Endothelial cell of umbilical vein (primary cell): ENCODE data around the gene MED29. TPM values are rescaled to one million over a fixed set of nuclear protein-coding genes. Genes with fewer than 3 reads are reported as not detected.
"Not testable (repeated sequence)": the region's sequence is repeated elsewhere in the genome, so short reads cannot be mapped to it uniquely, and the experiment has no call there.

Source experiments
- BruUV-seq: library from RNA; stranded (reverse); fragments of 400-500 nt; replicated peaks from 2 replicates; lab custom pipeline; 2021; lab: Mats Ljungman, UMichigan
- CTCF ChIA-PET: fragments of 300-600, 350-600 bp; sonication (Branson Sonifier 250); formaldehyde crosslinking; loops from one replicate; lab custom pipeline; 2021; ENCODE audit warnings: antibody characterized with exemption, inconsistent platforms; lab: Charles Lee
- POLR2A ChIA-PET: fragments of 300-600, 350-600 bp; sonication (Branson Sonifier 250); formaldehyde crosslinking; loops from one replicate; lab custom pipeline; 2021; ENCODE audit warnings: antibody characterized with exemption, inconsistent platforms; lab: Charles Lee
- DNase-seq: peaks from one replicate; pipeline ENCODE4 v3.0.0-alpha.2; 2011; ENCODE audit warnings: low read depth, low spot score
- FAIRE-seq: peaks from 2 replicates; lab custom pipeline; 2011; peaks lifted over from hg19 to GRCh38; lab: Jason Lieb, UNC
- H2AFZ ChIP-seq: 2 replicates; pipeline ENCODE4 v1.6.0; 2012; ENCODE audit warnings: low read depth, low read length, control low read depth, inconsistent platforms
- H3K27ac ChIP-seq: 2 replicates; pipeline ENCODE4 v1.5.1; 2011; ENCODE audit warnings: low read depth, mild to moderate bottlenecking, control low read depth, low read length, moderate library complexity; ENCODE audit not compliant: insufficient read depth
- H3K27me3 ChIP-seq, 2 experiments: 2 replicates each; pipeline versions ENCODE4 v1.6.0 to v1.6.1; 2011; ENCODE audit warnings: low read length in 2 of 2, mixed read lengths in 1 of 2; ENCODE audit not compliant: control insufficient read depth in 2 of 2, insufficient read depth in 2 of 2
- H3K36me3 ChIP-seq, 2 experiments: 2 replicates in 1 of 2; 3 replicates in 1 of 2; pipeline ENCODE4 v1.5.1; 2011; ENCODE audit warnings: low read length in 2 of 2, mild to moderate bottlenecking in 1 of 2, moderate library complexity in 1 of 2; ENCODE audit not compliant: control insufficient read depth in 2 of 2, insufficient read depth in 2 of 2; ENCODE audit errors: extremely low read depth in 1 of 2
- H3K4me1 ChIP-seq: 3 replicates; pipeline ENCODE4 v1.5.1; 2011; ENCODE audit warnings: mild to moderate bottlenecking, low read length; ENCODE audit not compliant: control insufficient read depth, insufficient read depth; ENCODE audit errors: extremely low read depth
- H3K4me2 ChIP-seq: 2 replicates; pipeline ENCODE4 v1.6.1; 2011; ENCODE audit warnings: low read length, control low read depth, mixed read lengths; ENCODE audit not compliant: insufficient read depth
- H3K4me3 ChIP-seq, 3 experiments: fragments of 200-600 bp in 1 of 3; sonication (generic), shearing (Covaris generic) in 1 of 3; replicated peaks in 1 of 3; 2 replicates each; pipeline ENCODE4 v1.5.1; 2011 to 2016; ENCODE audit warnings: control low read depth in 3 of 3, low read length in 3 of 3, mild to moderate bottlenecking in 2 of 3, inconsistent platforms in 1 of 3, low read depth in 1 of 3, moderate library complexity in 1 of 3; ENCODE audit not compliant: insufficient read depth in 1 of 3
- H3K79me2 ChIP-seq: 2 replicates; pipeline ENCODE4 v1.6.0; 2012; ENCODE audit warnings: low read length, inconsistent platforms; ENCODE audit not compliant: control insufficient read depth, insufficient read depth
- H3K9ac ChIP-seq: replicated peaks from 2 replicates; pipeline ENCODE3; 2011; ENCODE audit warnings: low read length, control low read depth; ENCODE audit not compliant: insufficient read depth; ENCODE audit errors: extremely low read depth
- H3K9me1 ChIP-seq: replicated peaks from 3 replicates; pipeline ENCODE4 v1.6.0; 2011; ENCODE audit warnings: mild to moderate bottlenecking, low read length; ENCODE audit not compliant: control insufficient read depth, insufficient read depth; ENCODE audit errors: extremely low read depth
- H3K9me3 ChIP-seq: replicated peaks from 2 replicates; pipeline ENCODE4 v1.5.1; 2012; ENCODE audit warnings: low read length, inconsistent platforms; ENCODE audit not compliant: control insufficient read depth, insufficient read depth
- H4K20me1 ChIP-seq: replicated peaks from 2 replicates; pipeline ENCODE3; 2011; ENCODE audit warnings: mild to moderate bottlenecking, low read length; ENCODE audit not compliant: control insufficient read depth, insufficient read depth; ENCODE audit errors: extremely low read depth
- EZH2 ChIP-seq: IDR thresholded peaks from 2 replicates; pipeline ENCODE4 v1.6.1; 2012; ENCODE audit warnings: borderline replicate concordance, low read depth, mild to moderate bottlenecking, moderate library complexity, low read length, inconsistent platforms; ENCODE audit not compliant: severe bottlenecking
- FOS ChIP-seq: IDR thresholded peaks from 2 replicates; pipeline ENCODE4 v1.6.1; 2011; ENCODE audit warnings: mild to moderate bottlenecking, low read length, moderate library complexity, borderline replicate concordance; ENCODE audit not compliant: insufficient read depth
- GATA2 ChIP-seq: IDR thresholded peaks from 2 replicates; pipeline ENCODE4 v1.7.0; 2011; ENCODE audit warnings: low read depth, mild to moderate bottlenecking, moderate library complexity, mixed read lengths, low read length; ENCODE audit not compliant: insufficient read length, insufficient read depth
- JUN ChIP-seq: IDR thresholded peaks from 2 replicates; pipeline ENCODE4 v1.6.1; 2011; ENCODE audit warnings: borderline replicate concordance, low read depth; ENCODE audit not compliant: insufficient read length, insufficient read depth
- MYC ChIP-seq: IDR thresholded peaks from one replicate; pipeline ENCODE4 v1.6.1; 2011; ENCODE audit warnings: mild to moderate bottlenecking, low read depth, low read length
- POLR2AphosphoS5 ChIP-seq: IDR thresholded peaks from 2 replicates; pipeline ENCODE4 v1.6.1; 2012; ENCODE audit warnings: low read depth, mild to moderate bottlenecking, control low read depth, low read length, moderate library complexity; ENCODE audit not compliant: insufficient read depth
- dilution Hi-C: fragments of 300-500 bp; cut with MboI; formaldehyde crosslinking; loops from one replicate; pipeline ENCODE4 v1.15.0; 2019; ENCODE audit warnings: low sequenced_read_pairs; ENCODE audit not compliant: extremely low pct_ligation_motif_present
- intact Hi-C: fragments of 100-400 bp; cut with micrococcal nuclease; formaldehyde crosslinking; loops from one replicate; pipeline ENCODE4 v1.10.0; 2022
- polyA plus RNA-seq, 4 experiments: library from polyadenylated mRNA; depleted of rRNA in 3 of 4; stranded (reverse) in 3 of 4; unstranded in 1 of 4; fragments of >200 nt; gene quantifications; 2 replicates each; pipeline versions ENCODE4 v1.2.1 to v1.2.3, GENCODE V29; 2011 to 2012; ENCODE audit warnings: missing spikeins in 1 of 4
- total RNA-seq: library from RNA; stranded (reverse); gene quantifications from 2 replicates; pipeline ENCODE4 v1.2.3, GENCODE V29; 2021

The MED29 gene
- total and polyA plus RNA-seq, 2 donors (not counting 3 experiments of a cell fraction or from before 2014, with no cell fraction given), result 25.5 to 50.4 TPM

DNA sequence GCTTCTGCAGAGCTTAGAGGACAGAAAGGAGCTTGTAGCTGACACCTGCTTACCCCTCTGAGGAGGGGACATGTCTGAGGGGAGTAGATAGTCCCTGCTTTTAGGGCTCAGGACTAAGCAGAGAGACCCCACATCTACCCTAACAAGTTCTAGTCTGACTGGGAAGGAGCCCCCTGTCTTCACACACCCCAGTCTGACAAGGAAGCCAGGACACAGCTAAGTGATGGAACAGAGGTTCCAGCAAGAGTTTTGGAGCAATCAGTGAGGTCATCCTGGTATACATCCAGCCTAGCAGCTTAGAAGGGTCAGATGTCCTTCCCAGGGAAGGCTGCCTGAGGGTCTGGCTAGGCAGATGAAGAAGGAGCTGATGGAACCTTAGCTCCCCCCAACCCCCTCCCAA lies 15.2 kb upstream of the MED29 start:
- dilution Hi-C loops, result no loop called here
- Histone ChIP-seq H3K9me1 (no peaks in the 10 kb centered on the region), H3K9ac (no peak overlapping the region), H3K4me3 (no peak overlapping the region), H3K4me1 (peaks cover 18% of the 10 kb centered on the region), H3K36me3 (peaks cover 28 to 49% of the 10 kb centered on the region in 2 experiments), H3K27me3 (no peaks in the 10 kb centered on the region), H3K79me2 (peaks cover 2% of the 10 kb centered on the region), H2AFZ (no peak overlapping the region), H3K4me2 (no peak overlapping the region), H3K27ac (no peak overlapping the region), H3K9me3 (no peaks in the 10 kb centered on the region), H4K20me1 (no peaks in the 10 kb centered on the region)
- POLR2A ChIA-PET, result no interaction called here
- intact Hi-C loops, result no loop called here
- CTCF ChIA-PET, result interaction anchor here (0.8 to 1.1 kb wide), 2 partner anchors 22 to 36 kb away, joined by 3 read pairs; partner anchors contain the start of gene PLEKHG2
- TF ChIP-seq FOS, result no peak
- no peak for TF ChIP-seq POLR2AphosphoS5
- BruUV-seq, result no TSS peak
- FAIRE-seq (no peak), DNase-seq (no peak)

DNA sequence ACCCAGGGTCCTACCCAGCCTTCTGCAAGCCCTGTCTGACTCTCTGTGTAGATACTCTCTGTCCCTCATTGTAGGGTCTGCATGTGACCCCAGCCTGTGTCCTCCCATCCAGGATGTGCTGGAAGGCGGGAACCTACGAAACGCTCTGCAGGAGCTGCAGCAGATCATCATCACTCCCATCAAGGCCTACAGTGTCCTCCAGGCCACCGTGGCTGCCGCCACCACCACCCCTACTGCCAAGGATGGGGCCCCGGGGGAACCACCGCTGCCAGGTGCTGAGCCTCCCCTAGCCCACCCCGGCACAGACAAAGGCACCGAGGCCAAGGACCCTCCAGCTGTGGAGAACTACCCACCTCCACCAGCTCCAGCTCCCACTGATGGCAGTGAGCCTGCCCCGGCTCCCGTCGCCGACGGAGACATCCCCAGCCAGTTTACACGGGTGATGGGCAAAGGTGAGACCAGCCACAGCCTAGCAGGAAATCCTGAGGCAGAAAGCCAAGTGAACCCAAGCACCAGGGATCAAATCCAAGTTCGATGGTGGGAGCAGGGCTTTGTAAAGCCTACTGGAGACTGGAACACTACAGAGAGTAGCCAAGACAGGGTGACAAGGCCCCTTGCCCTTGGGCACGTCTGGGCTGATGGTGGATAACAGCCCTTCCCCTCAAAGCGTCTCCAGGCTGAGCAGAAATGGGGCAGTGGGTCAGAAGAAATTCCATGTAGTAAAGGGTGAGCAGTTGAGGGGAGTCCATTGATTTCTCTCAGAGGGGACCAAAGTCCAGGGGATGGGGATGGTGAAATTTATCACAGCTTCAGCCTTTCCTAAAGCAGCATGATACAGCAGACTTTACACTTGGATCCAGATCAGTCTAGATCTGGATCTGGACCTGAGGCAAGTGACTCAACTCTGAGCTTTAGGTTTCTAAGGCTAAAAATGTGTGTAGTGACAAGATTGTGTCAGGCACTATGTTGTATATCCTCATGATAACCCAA lies 13.5 kb upstream of the MED29 start:
- Histone ChIP-seq H2AFZ (no peak overlapping the region), H3K9me1 (no peaks in the 10 kb centered on the region), H3K4me1 (peaks cover 7% of the 10 kb centered on the region), H4K20me1 (no peaks in the 10 kb centered on the region), H3K9me3 (no peaks in the 10 kb centered on the region), H3K36me3 (peaks cover 26 to 63% of the 10 kb centered on the region in 2 experiments), H3K27me3 (no peaks in the 10 kb centered on the region), H3K4me3 (no peak overlapping the region), H3K4me2 (no peak overlapping the region), H3K9ac (no peak overlapping the region), H3K79me2 (peaks cover 2% of the 10 kb centered on the region), H3K27ac (no peak overlapping the region)
- ChIA-PET CTCF (no interaction called here), POLR2A (no interaction called here)
- FAIRE-seq, result no peak
- dilution Hi-C loops (no loop called here), intact Hi-C loops (no loop called here)
- no peak for TF ChIP-seq JUN
- TF ChIP-seq GATA2, result no peak
- no peak for TF ChIP-seq EZH2
- TF ChIP-seq MYC, result no peak
- TF ChIP-seq FOS, result no peak
- DNase-seq, result no peak
- BruUV-seq, result no TSS peak

DNA sequence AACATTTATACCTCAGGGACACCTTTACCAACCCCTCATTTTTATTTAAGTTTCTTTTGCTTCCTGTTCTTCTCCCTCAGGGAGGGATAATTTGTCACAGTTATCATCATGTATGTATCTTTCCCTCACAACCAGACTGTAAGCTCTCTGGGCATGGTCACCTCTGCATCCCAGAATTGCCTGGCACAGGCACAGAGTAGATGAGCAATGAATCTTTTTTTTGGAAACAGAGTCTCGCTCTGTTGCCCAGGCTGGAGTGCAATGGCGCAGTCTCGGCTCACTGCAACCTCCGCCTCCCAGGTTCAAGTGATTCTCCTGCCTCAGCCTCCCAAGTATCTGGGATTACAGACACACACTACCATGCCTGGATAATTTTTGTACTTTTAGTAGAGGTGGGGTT lies 11.8 kb upstream of the MED29 start:
- H3K9ac ChIP-seq, BruUV-seq, H3K27ac ChIP-seq, H3K9me1 ChIP-seq, POLR2A ChIA-PET, H3K4me2 ChIP-seq, FAIRE-seq, H3K9me3 ChIP-seq, CTCF ChIA-PET, H3K79me2 ChIP-seq, DNase-seq, H4K20me1 ChIP-seq, H2AFZ ChIP-seq, intact Hi-C loops, dilution Hi-C loops, H3K27me3 ChIP-seq, H3K4me1 ChIP-seq, H3K4me3 ChIP-seq: not testable (repeated sequence)
- H3K36me3 ChIP-seq, result peaks cover 26 to 72% of the 10 kb centered on the region in 2 experiments
